Hematopoietic multipotent progenitor cell treated with erythropoietin and hydrocortisone succinate and interleukin-3 and kit ligand, for 8 days (in vitro differentiated cells): Measurements from ENCODE around the gene SHISA4.
"Not testable (repeated sequence)": the region's sequence is repeated elsewhere in the genome, so short reads cannot be mapped to it uniquely, and the experiment has no call there.

Source experiments
- DNase-seq: peaks from one replicate; pipeline ENCODE4 v3.0.0-alpha.2; 2015

SHISA4 gene

DNA sequence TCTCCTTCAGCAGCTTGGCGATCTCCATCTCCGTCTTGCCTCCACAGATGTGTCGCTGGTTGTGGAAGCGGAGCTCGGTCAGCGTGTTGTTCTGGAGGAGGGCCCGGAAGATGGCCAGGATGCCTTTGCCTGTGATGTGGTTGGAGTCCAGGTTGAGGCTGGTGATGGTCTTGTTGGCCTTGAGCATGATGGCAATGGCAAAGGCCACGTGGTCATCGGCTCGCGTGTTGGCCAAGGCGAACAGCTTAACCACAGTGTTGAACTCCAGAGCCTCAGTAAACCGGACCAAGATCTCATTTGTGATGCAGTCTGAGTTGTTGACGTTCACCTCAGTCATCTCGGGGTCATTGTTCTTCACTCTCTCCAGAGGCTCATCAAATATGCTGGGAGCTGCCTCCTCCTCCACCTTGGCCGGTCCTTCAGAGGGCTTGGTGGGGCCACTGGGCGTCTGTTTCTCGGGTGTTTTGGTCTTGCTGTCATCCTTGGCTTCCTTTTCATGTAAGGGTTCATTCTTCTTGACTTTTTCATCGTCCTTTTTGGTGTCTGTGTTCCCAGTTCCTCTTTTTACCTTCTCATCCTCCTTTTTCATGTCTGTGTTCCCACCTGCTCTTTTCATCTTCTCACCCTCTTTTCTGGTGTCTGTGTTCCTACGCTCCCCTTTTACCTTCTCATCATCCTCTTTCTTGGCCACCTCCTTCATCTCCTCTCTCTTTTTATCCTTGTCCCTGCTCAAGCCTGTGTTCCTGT is 11.2 kb downstream of the SHISA4 start:
- no peak for DNase-seq

DNA sequence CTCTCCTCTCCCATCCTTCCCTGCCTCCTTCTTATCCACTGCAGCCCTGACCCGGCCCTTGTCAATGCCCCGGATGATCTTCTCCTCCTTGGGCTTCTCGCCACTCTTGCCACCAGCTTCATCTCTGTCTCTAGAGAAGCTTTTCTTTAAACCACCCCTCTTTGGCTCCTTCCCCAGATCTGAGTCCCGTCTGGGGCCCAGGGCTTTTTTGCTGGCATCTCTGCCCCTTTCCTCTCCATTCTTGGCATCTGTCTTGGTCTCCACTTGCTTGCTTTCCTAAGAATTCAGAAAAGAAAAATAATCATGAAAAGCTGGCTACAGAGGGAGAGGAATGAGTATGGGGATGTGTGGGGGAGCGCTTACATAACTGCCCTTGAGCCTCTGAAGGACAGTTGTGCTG is 11.8 kb downstream of the SHISA4 start:
- DNase-seq: no peak

DNA sequence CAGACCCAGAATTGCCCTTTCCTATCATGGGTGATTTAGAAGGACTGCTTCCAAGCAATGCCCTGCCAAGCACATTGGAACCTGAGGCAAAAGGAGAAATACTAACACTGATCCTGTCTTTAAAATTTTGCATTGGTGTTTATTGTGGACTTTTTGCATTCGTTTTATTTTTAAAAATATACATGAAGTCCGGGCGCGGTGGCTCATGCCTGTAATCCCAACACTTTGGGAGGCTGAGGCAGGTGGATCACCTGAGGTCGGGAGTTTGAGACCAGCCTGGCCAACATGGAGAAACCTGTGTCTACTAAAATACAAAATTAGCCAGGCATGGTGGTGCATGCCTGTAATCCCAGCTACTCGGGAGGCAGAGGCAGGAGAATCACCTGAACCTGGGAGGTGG is 12.3 kb downstream of the SHISA4 start:
- DNase-seq: not testable (repeated sequence)

DNA sequence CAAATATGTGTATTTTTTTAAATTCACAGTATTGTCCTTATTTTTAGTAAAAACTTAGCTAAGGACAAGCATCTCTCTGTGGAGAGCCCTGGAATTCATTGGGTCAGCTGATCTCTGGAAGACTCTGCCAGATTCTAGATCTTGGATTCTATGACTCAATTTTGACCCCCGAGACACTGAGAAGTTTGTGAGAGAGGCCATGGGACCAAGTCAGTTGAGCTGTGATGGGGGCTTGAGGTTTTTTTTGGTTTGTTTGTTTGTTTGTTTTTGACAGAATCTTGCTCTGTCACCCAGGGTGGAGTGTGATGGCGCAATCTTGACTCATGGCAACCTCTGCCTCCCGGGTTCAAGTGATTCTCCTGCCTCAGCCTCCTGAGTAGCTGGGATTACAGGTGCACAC is 13.5 kb downstream of the SHISA4 start:
- no peak for DNase-seq

DNA sequence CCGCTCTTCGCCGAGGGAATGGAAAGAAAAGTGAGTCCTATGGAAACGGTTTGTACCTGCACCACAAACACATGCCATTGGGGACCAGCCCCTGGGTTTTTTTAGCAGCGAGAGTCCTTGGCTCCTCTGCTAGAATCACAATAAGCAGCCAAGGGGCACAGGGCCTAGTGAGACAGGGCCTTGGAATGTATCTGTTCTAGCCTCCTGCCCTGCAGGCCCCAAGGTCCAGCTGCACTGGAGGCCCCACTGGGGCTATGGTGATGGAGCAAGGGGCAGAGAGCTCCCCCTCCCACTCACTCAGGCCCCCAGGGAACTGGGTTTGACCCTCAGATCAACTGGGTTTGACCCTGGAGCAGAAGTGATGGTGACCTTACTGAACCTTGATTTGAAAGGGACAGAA is 14.4 kb downstream of the SHISA4 start:
- no peak for DNase-seq

DNA sequence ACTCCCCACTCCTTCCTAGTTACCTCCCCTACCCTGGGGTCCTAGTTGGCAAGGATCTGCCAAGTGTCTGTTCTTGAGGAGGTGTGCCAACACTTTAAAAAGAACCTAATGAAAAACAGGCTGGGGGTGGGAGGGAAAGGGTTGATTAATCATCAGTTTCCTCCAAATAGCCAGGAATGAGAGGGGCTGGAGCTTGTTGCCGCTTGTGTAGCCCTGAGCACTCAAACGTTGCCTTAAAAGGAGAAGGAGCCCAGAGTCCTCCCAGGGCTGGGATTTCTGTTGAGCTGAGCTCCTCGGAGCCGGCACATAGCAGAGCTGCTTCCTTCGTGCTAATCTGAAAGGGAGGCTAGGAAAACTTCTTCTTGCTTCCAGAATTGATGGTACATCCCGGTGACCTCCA is 15.9 kb downstream of the SHISA4 start:
- DNase-seq: no peak

DNA sequence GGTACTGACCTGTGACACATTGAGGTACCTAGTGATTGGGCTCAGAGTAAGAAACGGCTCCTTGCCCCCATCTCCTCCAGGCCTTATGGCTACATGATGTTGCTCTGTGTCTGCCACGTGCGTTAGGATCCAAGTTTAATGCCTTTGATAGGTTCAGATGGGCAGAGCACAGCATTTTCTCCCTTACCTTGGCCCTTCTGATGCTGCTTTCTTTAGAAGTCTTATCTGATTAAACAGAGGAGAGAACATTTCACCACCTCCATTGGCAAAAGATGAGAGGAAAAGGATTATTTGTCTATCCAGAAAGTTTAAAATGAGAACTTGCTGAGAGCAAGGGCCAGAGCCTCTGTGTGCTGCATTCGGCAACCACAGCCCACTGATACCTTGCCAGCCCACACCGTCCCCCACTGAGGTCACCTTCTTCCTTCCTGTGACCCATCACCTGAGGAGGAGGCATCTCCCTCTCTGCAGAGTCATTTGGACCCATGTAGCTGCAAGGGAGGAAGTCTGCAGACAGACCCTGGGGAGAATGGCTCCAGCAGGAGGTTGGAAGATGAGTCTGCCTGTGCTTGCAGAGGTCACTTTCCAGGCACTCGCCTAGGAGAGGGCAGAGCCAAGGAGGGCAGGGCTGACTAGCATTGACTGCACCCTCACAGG is 16.7 kb downstream of the SHISA4 start:
- no peak for DNase-seq

DNA sequence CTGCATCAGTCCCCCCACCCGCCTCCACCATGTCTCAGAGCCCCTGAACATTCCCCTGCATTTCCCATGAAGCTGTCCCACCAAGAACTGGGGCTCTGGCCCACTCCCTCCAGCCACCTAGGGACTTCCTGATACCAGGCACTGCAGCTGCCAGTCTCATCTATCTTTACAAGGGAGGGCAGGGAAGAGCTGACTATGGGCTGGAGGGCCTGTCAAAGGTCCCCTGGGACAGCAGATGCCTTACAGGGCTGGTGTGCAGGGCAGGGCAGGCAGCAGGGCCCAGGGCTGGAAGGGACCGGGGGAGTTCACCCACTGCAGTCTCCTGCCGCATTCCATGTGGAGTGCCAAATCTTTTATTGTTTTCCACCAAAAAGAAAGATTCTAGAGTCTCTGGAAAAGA is 17.6 kb downstream of the SHISA4 start:
- DNase-seq: no peak

DNA sequence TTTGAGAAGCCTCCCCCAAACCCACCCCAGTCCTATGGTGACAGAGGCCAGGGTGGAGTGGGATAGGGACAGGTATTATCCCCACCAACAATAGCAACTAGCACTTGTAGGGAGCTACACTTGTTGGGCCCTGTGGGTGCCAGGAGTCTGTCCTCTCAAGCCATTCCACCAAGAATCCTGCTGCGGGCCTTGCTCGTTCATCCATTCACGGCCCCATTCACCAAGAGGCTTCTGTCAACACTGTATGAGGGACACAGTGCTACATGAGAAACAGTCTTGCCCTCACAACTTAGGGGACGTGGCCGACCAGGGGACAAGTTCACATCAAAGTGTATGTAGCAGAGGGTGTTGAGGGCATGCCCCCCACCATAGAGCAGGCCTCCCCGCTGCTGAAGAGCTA is 18.9 kb downstream of the SHISA4 start:
- no peak for DNase-seq

DNA sequence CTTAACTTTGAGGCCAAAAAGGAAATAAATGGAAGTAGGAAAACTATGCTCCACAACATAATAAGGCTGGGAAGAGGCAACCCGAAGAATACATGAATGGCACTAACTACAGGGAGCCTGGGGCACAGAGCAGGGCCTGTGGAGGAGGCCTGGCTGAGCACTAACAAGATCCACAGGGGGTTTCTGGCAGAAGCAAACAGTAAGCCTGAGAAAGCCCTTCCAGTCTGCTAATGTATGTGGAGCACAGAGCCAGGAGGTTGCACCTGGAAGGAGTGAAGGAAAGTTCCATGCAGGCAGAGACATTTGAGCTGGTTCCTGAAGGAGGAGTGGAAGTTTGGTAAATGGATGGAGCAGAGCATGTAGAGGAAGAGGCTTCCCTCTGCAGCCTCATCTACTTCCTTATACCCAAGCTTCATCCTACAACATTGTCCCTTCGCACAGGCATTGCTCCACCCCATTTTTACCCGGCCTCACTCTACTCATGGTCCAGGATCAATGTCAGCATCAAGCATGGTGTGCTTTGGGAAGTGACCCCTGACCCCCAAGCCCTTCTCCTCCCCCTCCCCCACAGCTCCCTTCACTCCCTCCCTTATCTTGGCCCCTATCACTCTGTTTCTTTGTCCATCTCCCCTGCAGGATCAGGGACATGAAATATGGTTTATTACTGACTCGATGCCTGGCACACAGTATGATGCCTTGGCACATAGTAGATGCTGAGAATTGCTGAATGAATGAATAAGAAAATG is 23.3 kb downstream of the SHISA4 start:
- DNase-seq: no peak

DNA sequence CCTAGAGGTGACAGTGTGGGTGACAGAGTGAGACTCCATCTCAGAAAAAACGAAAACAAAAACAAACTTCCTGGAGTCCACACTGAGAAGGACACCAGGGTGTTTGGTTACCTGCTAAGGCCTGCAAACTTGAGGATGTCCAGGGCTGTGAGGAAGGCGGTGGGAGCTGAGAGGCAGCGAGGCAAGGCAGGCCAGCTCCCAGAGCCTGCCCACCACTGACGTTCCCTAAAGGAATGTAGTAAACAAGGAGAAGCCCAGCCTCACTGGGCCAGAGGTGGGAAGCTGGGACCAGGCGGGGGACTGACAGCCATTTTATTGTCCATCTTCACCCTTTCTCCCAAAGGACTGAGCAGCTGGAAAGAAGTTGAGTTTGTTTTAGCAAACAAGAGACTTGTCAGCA is 24.1 kb downstream of the SHISA4 start:
- DNase-seq: no peak

DNA sequence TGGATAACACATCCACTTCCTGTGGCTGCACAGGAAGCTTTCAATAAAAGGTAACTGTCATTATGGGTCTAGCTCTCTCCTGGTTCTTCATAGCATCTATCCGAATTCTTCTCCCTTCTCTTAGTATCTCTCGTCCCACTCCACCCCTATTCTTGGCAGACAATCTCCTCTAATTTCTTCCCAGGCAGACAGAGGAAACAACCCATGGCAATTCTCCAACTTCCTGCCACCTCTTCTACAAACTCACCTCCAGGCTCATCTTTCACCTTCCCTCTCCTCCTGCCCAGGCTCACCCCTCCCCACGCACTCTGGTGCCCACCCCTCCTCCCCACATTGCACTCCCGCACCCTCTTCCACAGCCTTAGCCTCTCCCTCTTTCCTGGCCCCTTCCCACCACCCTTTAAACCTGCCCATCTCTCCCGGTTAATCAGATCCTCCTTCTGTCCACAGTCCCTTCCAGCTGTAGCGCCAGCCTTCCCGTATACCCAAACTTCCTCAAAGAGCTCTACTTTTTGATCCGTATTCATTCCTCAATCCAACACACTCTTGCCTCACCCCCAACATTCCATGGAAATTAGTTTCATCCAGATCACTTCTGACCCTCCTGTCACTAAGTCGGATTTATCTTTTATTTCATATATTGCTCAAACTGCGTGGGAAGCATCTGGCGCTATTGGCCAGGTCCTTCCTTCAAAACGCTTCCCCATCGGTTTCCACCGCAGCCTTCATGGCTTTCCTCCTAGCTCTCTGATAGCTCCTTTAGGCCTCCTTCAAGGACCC is 25.9 kb downstream of the SHISA4 start:
- DNase-seq: no peak

DNA sequence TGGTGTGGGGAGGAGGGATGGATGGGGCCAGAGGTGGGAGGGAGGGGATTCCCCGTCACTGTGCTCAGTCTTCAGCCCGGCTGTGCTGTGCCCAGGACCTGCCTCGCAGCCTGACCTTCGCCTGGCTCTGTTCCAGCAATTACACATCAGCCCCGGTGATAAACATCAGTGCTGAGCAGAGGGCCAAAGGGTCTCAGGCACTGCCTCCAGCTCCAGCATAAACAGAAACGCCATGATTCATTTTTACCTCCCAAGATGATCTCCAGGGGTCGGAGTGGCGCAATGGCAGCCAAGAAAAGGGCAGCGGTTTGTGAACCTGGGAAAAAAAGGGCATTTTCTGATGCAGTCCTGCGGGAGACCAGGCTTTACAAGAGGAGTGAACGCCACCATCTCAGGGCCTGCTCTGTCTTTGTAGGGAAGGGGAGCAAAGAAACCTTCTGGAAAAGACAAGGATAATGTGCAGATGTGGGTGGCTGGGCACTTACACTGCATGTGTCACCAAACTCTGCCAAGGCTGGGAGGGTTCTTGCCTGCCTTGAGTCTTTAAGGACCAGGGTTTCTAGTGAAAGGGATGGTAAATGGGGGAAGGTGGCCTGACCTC is 28.1 kb downstream of the SHISA4 start:
- peak; percentile 36 for DNase-seq

DNA sequence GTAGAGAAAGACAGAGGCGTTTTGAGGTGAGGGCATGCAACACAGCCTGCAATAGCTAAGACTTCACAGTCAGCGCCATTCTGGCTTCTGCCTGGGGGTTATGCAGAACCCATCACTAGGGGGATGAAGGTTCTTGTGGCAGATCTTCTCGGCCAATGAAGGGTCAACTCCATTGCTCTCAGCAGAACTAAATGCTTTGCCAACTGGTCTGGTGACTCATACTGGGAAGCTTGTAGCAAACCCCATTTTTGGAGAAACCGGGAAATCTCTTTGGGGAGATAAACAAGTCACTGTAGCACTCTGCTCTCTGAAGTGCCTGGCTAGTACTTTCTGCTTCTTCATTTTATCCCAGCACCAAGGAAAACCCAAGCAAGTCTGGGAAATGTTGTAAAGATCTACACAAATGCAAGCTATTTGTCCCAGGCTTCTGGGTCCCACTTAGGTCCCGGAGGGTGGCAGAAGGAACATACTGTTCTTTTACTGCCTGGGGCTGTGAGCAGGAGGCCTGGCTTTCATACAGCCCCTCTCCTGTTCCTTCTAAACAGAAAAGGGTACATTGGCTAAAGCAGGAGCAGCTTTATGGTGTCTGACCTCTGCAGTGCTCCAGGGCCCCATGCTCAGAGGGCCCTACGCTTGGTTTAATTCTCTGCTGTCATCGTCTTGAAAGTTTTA is 28.8 kb downstream of the SHISA4 start:
- no peak for DNase-seq

DNA sequence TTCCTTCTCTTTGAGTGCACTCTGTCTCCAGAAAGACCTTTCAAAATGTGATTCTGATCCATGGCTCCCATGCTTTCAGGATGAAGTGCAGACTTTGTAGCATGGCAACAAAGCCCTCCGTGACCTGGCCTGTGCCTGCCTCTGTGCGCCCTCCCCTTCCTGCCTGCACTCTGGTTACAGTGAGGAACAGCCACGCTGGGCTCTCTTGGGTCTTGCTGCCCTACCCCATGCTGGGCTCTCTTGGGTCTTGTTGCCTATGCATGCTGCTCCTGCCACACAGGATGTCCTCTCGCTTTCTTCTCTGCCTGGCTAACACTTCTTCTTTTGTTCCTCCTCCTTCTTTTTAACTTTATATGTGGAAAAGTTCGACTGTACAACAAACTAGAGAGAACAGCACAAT is 29.6 kb downstream of the SHISA4 start:
- no peak for DNase-seq

DNA sequence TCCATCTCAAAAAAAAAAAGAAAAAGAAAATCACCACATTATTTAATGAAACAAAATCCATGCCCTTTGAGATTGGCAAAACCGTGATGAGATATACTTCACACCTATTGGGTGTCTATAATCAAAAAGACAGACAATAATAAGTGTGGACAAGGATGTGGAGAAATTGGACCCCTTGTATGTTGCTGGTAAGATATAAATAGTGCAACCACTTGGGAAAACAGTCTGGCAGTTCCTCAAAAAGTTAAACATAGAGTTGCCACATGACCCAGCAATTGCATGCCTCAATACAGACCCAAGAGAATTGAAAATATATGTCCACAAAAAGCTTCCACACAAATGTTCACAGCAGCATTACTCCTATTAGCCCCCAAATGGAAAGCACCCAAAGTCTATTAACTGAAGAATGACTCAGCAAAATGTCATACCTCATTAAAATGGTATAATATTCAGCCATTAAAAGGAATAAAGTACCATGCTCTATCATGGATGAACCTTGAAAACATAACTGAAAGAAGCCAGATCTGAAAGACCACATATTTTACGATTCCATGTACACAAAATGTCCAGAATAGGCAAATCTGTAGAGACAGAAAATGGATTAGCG is 33.4 kb downstream of the SHISA4 start:
- peak; percentile 6 for DNase-seq

DNA sequence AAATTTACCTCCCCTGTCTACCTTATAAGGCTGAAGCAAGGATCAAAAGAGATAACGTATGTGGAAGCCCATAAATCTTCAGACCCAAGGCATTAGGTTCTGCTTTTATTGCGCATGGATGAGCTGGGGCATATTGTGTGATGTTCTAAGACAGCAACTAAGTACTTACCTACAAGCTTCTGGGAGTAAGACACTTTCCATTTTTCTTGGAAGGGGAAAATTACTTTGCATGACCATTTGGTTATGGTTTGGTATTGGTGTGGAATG is 36.5 kb downstream of the SHISA4 start:
- no peak for DNase-seq

DNA sequence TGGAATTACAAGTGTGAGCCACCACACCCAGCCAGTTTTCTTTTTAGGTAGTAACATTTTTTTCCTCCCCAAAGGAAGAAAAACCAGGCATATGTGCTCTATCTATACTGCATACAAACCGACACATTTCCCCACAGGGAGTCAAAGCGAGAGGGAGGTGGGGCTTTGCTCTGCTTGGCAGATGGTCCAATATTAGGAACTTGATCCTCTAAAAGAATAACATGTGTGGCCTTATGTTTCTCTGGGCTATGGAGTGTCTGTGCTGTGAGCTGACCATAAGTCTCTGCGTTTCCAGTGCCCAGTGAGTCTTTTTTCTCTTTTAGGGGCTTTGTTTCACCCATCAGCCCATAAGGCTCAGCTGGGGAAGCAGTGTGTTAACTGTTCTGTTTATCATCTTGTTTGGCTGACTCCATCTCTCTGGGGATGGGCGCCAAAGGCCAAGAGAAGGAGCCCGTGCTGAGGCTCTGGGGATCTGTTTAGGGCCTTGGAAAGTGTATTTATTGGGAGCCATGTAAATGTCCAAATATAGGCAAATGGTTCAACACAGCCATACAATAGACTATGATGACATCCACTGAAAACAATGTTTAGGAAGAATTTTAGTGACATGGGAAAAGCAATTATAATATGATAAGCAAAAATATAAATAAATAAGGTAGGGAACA is 37.4 kb downstream of the SHISA4 start:
- no peak for DNase-seq

DNA sequence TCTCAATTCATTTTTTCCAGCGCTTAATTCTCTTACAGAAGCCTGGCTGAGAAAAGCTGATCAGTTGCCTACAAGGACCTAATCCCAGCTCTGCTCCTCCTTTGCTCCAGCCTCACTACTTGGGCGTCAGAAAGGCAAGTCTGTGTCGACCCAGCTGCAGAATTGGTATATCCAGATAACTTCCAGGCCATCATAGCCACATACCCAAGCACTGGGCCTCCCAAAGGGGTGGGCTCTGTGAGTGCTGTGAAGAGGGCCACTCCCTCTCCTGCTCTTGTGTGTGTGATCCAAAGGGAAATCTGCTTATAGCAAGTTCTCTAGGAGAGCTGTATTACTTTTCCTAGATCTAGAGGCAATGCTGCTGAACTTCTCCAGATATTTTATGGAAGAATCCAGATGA is 39.6 kb downstream of the SHISA4 start:
- no peak for DNase-seq

DNA sequence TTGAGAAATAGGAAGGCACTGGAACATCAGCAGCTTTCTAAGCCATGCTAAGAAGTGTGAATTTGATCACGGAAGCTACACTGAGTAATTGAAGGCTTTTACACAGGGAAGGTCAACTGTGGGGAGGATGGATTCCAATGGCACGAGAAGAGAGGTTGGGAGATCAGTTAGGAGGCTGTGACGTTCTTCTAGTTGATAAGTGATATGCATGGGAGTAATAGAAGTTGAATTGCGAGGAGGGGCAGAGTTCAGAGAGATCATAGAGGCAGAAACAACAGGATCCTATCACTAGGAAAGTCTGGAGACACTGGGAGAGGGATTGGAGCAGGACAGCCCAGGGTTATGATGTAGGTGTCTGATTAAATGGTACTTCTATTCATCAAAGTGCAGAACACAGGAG is 41.4 kb downstream of the SHISA4 start:
- DNase-seq: no peak

DNA sequence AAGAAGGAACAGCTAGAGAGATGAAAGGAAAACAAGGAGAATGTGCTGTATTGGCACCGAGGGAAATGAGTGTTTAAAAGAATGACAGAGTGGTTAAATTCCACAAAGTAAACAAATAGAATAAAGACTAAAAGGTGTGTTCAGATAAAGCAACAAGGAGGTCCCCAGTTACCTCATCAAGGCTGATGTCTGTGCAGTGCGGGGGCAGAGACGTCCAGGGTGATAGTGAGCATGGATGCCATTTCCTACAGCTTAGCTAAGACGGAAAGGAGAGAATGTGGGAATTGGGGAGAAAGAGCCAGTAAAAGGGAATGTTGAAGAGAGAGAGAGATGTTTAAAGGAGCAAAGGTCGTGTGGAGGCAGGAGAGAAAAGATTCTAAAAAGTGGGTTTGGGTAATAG is 42.1 kb downstream of the SHISA4 start:
- no peak for DNase-seq
